OCI-LY1 (cell line): ENCODE measurements around the gene C8A.

ENCODE experiments used
- H2AFZ ChIP-seq: fragments of 200-600 bp; sonication (generic), shearing (Covaris generic); 2 replicates; pipeline ENCODE4 v1.6.0; 2014; ENCODE audit warnings: antibody characterized with exemption, mild to moderate bottlenecking, low read length
- H3F3A ChIP-seq: fragments of 200-600 bp; sonication (generic), shearing (Covaris generic); 2 replicates; pipeline ENCODE4 v1.6.0; 2014; ENCODE audit warnings: mild to moderate bottlenecking, antibody characterized with exemption, low read length, moderate library complexity; ENCODE audit not compliant: insufficient read depth
- H3K27ac ChIP-seq: fragments of 200-600 bp; sonication (generic); 2 replicates; pipeline ENCODE4 v1.5.1; 2014; ENCODE audit warnings: low read length, mixed run types, mild to moderate bottlenecking, low read depth; ENCODE audit not compliant: poor library complexity, severe bottlenecking
- H3K27me3 ChIP-seq: fragments of 200-600 bp; sonication (generic); 2 replicates; pipeline ENCODE4 v1.6.0; 2014; ENCODE audit warnings: antibody characterized with exemption, mild to moderate bottlenecking, low read length, moderate library complexity; ENCODE audit not compliant: insufficient read depth
- H3K36me3 ChIP-seq: fragments of 200-600 bp; sonication (generic); 2 replicates; pipeline ENCODE4 v1.6.1; 2014; ENCODE audit warnings: mild to moderate bottlenecking, antibody characterized with exemption, low read length, moderate library complexity, mixed read lengths; ENCODE audit not compliant: insufficient read depth
- H3K4me1 ChIP-seq: fragments of 200-600 bp; sonication (generic); 2 replicates; pipeline ENCODE4 v1.5.1; 2014; ENCODE audit warnings: mild to moderate bottlenecking, low read length, moderate library complexity; ENCODE audit not compliant: insufficient read depth, severe bottlenecking
- H3K4me2 ChIP-seq: fragments of 200-600 bp; sonication (generic), shearing (Covaris generic); 2 replicates; pipeline ENCODE4 v1.6.1; 2014; ENCODE audit warnings: low read length
- H3K4me3 ChIP-seq: fragments of 200-600 bp; sonication (generic); 2 replicates; pipeline ENCODE4 v1.5.1; 2014; ENCODE audit warnings: low read length, low read depth, mild to moderate bottlenecking, mixed read lengths; ENCODE audit not compliant: poor library complexity, severe bottlenecking
- H3K79me2 ChIP-seq: fragments of 200-600 bp; shearing (Covaris generic); 2 replicates; pipeline ENCODE4 v1.6.1; 2016; ENCODE audit warnings: mixed run types, low read length, mixed read lengths; ENCODE audit not compliant: insufficient read depth
- H3K9ac ChIP-seq: fragments of 200-600 bp; sonication (generic), shearing (Covaris generic); 2 replicates; pipeline ENCODE4 v1.6.1; 2014; ENCODE audit warnings: mild to moderate bottlenecking, low read length, mixed read lengths
- H3K9me2 ChIP-seq: fragments of 200-600 bp; sonication (generic), shearing (Covaris generic); 2 replicates; pipeline ENCODE4 v1.6.1; 2014; ENCODE audit warnings: low read depth, mild to moderate bottlenecking, low read length, mixed read lengths
- H3K9me3 ChIP-seq: fragments of 200-600 bp; shearing (Covaris generic); 2 replicates; pipeline ENCODE4 v1.6.1; 2014; ENCODE audit warnings: low read length, mixed read lengths
- H4K20me1 ChIP-seq: fragments of 200-600 bp; sonication (generic), shearing (Covaris generic); 2 replicates; pipeline ENCODE4 v1.6.0; 2016; ENCODE audit warnings: mild to moderate bottlenecking, low read length; ENCODE audit not compliant: insufficient read depth
- EZH2 ChIP-seq: fragments of 200-600 bp; sonication (generic), shearing (Covaris generic); IDR thresholded peaks from 2 replicates; pipeline ENCODE4 v1.8.0; 2017; ENCODE audit warnings: borderline replicate concordance, mixed run types, mild to moderate bottlenecking, antibody characterized with exemption, low read length, moderate library complexity, mixed read lengths
- TF ChIP-seq, protein P1 (sequence below): fragments of 200-600 bp; sonication (generic), shearing (Covaris generic); IDR thresholded peaks from 2 replicates; pipeline ENCODE4 v1.5.1; 2017; ENCODE audit warnings: mild to moderate bottlenecking, antibody characterized with exemption, low read length, moderate library complexity, mixed read lengths

The C8A gene

DNA sequence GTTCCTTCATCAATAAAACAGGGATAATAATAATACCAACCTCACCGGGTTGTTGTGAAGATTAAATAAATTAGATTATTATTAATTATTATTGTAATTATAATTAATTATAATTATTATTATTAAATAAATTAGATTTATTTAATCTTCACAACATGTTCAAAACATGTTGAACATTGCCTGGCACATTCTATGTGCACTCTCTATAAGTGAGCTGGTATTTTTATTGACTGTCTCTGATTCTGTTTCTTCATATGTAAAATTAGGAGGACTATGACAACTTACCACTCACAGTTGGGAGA, 112.1 kb downstream of the C8A start:
- Histone ChIP-seq H4K20me1 (no peaks in the 10 kb centered on the region), H3K79me2 (no peaks in the 10 kb centered on the region), H3K4me2 (no peak overlapping the region), H3K9ac (no peak overlapping the region), H3K4me3 (no peak overlapping the region), H3K9me2 (no peaks in the 10 kb centered on the region), H3K27me3 (no peaks in the 10 kb centered on the region), H3K36me3 (no peaks in the 10 kb centered on the region), H3F3A (no peaks in the 10 kb centered on the region), H2AFZ (no peak overlapping the region), H3K27ac (no peak overlapping the region), H3K4me1 (no peaks in the 10 kb centered on the region), H3K9me3 (no peaks in the 10 kb centered on the region)
- no peak for TF ChIP-seq EZH2
- TF ChIP-seq, protein P1, sequence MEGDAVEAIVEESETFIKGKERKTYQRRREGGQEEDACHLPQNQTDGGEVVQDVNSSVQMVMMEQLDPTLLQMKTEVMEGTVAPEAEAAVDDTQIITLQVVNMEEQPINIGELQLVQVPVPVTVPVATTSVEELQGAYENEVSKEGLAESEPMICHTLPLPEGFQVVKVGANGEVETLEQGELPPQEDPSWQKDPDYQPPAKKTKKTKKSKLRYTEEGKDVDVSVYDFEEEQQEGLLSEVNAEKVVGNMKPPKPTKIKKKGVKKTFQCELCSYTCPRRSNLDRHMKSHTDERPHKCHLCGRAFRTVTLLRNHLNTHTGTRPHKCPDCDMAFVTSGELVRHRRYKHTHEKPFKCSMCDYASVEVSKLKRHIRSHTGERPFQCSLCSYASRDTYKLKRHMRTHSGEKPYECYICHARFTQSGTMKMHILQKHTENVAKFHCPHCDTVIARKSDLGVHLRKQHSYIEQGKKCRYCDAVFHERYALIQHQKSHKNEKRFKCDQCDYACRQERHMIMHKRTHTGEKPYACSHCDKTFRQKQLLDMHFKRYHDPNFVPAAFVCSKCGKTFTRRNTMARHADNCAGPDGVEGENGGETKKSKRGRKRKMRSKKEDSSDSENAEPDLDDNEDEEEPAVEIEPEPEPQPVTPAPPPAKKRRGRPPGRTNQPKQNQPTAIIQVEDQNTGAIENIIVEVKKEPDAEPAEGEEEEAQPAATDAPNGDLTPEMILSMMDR, result no peak

DNA sequence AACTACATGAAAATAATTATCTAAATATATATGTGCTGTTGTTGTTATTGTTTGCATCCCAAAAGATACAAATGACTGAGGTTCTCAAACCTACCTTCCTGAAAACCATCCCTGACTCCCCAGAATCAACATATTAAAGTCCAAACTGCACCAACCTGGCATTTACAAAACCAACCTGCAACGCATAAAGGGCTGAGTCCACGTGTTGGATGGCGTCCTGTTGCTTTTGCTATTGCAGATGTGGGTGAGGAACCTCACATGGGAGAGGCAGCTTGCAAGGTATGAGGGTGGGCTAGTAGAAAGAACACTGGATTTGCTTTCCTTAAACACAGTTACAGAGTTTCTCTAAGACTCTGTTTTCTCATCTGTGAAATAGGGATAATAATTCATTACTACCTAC, 112.8 kb downstream of the C8A start:
- H3K27me3 ChIP-seq, result no peaks in the 10 kb centered on the region
- H3K79me2 ChIP-seq, result no peaks in the 10 kb centered on the region
- no peaks in the 10 kb centered on the region for H4K20me1 ChIP-seq
- no peak overlapping the region for H3K4me3 ChIP-seq
- no peaks in the 10 kb centered on the region for H3F3A ChIP-seq
- H3K9me2 ChIP-seq, result no peaks in the 10 kb centered on the region
- no peaks in the 10 kb centered on the region for H3K36me3 ChIP-seq
- H2AFZ ChIP-seq, result no peak overlapping the region
- no peaks in the 10 kb centered on the region for H3K4me1 ChIP-seq
- no peak overlapping the region for H3K9ac ChIP-seq
- no peaks in the 10 kb centered on the region for H3K9me3 ChIP-seq
- no peak for TF ChIP-seq EZH2
- TF ChIP-seq, protein P1, result no peak
- H3K4me2 ChIP-seq, result no peak overlapping the region
- no peak overlapping the region for H3K27ac ChIP-seq
